ENCODE results near the gene EFEMP1.

The EFEMP1 gene

GRCh38 chr2:55844986-55845385, 78.6 kb downstream of the EFEMP1 start:
- Histone ChIP-seq H3K27me3 (ENCODE audit: insufficient read depth, poor library complexity, severe bottlenecking) (no peaks in the 10 kb centered on the region), H3K4me3 (replicated peaks; ENCODE audit: insufficient read depth, low read length) (no peak overlapping the region), H3K27ac (replicated peaks) (no peak overlapping the region)
- DNase-seq (ENCODE audit: low read depth in 1 of 2, low spot score in 1 of 2), result no peak
- TF ChIP-seq, protein P1, sequence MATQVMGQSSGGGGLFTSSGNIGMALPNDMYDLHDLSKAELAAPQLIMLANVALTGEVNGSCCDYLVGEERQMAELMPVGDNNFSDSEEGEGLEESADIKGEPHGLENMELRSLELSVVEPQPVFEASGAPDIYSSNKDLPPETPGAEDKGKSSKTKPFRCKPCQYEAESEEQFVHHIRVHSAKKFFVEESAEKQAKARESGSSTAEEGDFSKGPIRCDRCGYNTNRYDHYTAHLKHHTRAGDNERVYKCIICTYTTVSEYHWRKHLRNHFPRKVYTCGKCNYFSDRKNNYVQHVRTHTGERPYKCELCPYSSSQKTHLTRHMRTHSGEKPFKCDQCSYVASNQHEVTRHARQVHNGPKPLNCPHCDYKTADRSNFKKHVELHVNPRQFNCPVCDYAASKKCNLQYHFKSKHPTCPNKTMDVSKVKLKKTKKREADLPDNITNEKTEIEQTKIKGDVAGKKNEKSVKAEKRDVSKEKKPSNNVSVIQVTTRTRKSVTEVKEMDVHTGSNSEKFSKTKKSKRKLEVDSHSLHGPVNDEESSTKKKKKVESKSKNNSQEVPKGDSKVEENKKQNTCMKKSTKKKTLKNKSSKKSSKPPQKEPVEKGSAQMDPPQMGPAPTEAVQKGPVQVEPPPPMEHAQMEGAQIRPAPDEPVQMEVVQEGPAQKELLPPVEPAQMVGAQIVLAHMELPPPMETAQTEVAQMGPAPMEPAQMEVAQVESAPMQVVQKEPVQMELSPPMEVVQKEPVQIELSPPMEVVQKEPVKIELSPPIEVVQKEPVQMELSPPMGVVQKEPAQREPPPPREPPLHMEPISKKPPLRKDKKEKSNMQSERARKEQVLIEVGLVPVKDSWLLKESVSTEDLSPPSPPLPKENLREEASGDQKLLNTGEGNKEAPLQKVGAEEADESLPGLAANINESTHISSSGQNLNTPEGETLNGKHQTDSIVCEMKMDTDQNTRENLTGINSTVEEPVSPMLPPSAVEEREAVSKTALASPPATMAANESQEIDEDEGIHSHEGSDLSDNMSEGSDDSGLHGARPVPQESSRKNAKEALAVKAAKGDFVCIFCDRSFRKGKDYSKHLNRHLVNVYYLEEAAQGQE (IDR thresholded peaks at IDR 0.05; ENCODE audit: insufficient replicate concordance, low read depth), result no peak
- no peak for TF ChIP-seq GABPA (IDR thresholded peaks at IDR 0.05; ENCODE audit: low read depth)
- no peak for TF ChIP-seq SPI1 (IDR thresholded peaks at IDR 0.05; ENCODE audit: borderline replicate concordance, low read depth)
- TF ChIP-seq, protein P2, sequence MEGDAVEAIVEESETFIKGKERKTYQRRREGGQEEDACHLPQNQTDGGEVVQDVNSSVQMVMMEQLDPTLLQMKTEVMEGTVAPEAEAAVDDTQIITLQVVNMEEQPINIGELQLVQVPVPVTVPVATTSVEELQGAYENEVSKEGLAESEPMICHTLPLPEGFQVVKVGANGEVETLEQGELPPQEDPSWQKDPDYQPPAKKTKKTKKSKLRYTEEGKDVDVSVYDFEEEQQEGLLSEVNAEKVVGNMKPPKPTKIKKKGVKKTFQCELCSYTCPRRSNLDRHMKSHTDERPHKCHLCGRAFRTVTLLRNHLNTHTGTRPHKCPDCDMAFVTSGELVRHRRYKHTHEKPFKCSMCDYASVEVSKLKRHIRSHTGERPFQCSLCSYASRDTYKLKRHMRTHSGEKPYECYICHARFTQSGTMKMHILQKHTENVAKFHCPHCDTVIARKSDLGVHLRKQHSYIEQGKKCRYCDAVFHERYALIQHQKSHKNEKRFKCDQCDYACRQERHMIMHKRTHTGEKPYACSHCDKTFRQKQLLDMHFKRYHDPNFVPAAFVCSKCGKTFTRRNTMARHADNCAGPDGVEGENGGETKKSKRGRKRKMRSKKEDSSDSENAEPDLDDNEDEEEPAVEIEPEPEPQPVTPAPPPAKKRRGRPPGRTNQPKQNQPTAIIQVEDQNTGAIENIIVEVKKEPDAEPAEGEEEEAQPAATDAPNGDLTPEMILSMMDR (IDR thresholded peaks at IDR 0.05; ENCODE audit: insufficient read depth, low read length), result no peak
- no peak for TF ChIP-seq POLR2AphosphoS5 (IDR thresholded peaks at IDR 0.05; ENCODE audit: low read depth)

DNA sequence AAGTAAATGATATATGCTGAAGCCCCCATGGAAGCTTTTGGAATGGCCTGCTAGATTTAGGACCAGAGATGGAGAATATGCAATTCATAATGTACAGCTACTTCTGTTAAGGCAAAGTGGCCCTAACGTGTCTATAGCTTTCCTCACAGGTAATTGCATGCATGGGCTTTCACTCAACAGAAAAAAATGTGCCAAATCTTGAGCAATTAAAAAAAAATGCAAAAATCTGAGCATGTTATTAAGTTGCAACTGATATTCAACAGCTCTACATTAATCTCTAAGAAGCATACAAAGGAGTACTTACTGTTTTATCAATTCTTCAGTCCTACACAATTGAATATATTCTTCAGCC, 79.6 kb downstream of the EFEMP1 start:
- DNase-seq (ENCODE audit: low read depth in 1 of 2, low spot score in 1 of 2), result no peak
- H3K27me3 ChIP-seq (ENCODE audit: insufficient read depth, poor library complexity, severe bottlenecking), result no peaks in the 10 kb centered on the region
- H3K27ac ChIP-seq (replicated peaks), result no peak overlapping the region
- H3K4me3 ChIP-seq (replicated peaks; ENCODE audit: insufficient read depth, low read length), result no peak overlapping the region
- TF ChIP-seq, protein P1 (IDR thresholded peaks at IDR 0.05; ENCODE audit: insufficient replicate concordance, low read depth), result no peak

GRCh38 chr2:55843096-55843993, 80.2 kb downstream of the EFEMP1 start:
- no peak for DNase-seq (ENCODE audit: low read depth in 1 of 2, low spot score in 1 of 2)
- Histone ChIP-seq H3K4me3 (replicated peaks; ENCODE audit: insufficient read depth, low read length) (no peak overlapping the region), H3K27ac (replicated peaks) (no peak overlapping the region), H3K27me3 (ENCODE audit: insufficient read depth, poor library complexity, severe bottlenecking) (no peaks in the 10 kb centered on the region)
- TF ChIP-seq GABPA (IDR thresholded peaks at IDR 0.05; ENCODE audit: low read depth) (no peak), POLR2AphosphoS5 (IDR thresholded peaks at IDR 0.05; ENCODE audit: low read depth) (no peak), SPI1 (IDR thresholded peaks at IDR 0.05; ENCODE audit: borderline replicate concordance, low read depth) (no peak)
- TF ChIP-seq, protein P2 (IDR thresholded peaks at IDR 0.05; ENCODE audit: insufficient read depth, low read length), result no peak
- TF ChIP-seq, protein P1 (IDR thresholded peaks at IDR 0.05; ENCODE audit: insufficient replicate concordance, low read depth), result no peak

All from HL-60 (cell line).